ENCODE data around the gene GNB1L. TPM values are rescaled to one million over a fixed set of nuclear protein-coding genes. Genes with fewer than 3 reads are reported as not detected.

The GNB1L gene
- total and polyA plus RNA-seq, 9 of the 15 experiments (the other 6 are each of a cell fraction or from before 2014, with no cell fraction given) = 0.56 to 50.5 (median 10.2) TPM

DNA sequence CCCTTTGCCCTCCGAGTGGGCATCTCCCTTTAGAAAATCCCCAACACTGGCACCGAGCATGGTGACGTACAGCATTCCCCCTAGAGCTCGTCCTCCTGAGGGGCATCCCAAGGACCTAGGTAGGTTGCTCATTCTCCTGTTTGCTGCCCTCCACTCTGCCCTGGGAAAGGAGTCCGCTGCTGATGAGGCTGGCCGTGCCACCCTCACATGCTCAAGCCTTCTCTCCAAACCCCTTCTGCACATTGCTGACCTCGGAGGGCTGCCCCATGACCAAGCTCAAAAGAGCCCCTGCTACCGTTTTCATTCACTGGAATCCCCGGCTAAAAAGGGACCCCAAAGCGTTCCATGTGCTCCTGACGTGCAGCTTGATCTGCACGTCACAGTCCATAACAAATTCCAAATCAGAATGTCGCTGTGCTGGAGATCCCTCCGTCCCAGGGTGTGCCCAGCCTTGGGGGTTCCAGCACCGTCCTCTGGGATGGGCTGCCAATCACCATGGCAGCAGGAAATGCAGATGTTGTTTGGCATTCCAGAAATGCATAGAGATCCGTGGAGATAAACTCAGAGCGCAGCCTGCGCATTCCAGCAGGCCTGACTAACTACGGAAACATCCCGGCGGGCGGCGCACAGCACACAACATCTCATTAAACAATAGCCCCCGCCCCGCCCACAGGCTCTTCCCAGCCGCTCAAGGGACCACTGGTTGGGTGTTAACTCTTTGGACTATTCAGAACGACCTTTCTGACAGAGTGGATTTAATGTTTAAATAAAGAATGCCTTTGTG lies 26.3 kb upstream of the GNB1L start (continued):
- TF ChIP-seq, protein P1, sequence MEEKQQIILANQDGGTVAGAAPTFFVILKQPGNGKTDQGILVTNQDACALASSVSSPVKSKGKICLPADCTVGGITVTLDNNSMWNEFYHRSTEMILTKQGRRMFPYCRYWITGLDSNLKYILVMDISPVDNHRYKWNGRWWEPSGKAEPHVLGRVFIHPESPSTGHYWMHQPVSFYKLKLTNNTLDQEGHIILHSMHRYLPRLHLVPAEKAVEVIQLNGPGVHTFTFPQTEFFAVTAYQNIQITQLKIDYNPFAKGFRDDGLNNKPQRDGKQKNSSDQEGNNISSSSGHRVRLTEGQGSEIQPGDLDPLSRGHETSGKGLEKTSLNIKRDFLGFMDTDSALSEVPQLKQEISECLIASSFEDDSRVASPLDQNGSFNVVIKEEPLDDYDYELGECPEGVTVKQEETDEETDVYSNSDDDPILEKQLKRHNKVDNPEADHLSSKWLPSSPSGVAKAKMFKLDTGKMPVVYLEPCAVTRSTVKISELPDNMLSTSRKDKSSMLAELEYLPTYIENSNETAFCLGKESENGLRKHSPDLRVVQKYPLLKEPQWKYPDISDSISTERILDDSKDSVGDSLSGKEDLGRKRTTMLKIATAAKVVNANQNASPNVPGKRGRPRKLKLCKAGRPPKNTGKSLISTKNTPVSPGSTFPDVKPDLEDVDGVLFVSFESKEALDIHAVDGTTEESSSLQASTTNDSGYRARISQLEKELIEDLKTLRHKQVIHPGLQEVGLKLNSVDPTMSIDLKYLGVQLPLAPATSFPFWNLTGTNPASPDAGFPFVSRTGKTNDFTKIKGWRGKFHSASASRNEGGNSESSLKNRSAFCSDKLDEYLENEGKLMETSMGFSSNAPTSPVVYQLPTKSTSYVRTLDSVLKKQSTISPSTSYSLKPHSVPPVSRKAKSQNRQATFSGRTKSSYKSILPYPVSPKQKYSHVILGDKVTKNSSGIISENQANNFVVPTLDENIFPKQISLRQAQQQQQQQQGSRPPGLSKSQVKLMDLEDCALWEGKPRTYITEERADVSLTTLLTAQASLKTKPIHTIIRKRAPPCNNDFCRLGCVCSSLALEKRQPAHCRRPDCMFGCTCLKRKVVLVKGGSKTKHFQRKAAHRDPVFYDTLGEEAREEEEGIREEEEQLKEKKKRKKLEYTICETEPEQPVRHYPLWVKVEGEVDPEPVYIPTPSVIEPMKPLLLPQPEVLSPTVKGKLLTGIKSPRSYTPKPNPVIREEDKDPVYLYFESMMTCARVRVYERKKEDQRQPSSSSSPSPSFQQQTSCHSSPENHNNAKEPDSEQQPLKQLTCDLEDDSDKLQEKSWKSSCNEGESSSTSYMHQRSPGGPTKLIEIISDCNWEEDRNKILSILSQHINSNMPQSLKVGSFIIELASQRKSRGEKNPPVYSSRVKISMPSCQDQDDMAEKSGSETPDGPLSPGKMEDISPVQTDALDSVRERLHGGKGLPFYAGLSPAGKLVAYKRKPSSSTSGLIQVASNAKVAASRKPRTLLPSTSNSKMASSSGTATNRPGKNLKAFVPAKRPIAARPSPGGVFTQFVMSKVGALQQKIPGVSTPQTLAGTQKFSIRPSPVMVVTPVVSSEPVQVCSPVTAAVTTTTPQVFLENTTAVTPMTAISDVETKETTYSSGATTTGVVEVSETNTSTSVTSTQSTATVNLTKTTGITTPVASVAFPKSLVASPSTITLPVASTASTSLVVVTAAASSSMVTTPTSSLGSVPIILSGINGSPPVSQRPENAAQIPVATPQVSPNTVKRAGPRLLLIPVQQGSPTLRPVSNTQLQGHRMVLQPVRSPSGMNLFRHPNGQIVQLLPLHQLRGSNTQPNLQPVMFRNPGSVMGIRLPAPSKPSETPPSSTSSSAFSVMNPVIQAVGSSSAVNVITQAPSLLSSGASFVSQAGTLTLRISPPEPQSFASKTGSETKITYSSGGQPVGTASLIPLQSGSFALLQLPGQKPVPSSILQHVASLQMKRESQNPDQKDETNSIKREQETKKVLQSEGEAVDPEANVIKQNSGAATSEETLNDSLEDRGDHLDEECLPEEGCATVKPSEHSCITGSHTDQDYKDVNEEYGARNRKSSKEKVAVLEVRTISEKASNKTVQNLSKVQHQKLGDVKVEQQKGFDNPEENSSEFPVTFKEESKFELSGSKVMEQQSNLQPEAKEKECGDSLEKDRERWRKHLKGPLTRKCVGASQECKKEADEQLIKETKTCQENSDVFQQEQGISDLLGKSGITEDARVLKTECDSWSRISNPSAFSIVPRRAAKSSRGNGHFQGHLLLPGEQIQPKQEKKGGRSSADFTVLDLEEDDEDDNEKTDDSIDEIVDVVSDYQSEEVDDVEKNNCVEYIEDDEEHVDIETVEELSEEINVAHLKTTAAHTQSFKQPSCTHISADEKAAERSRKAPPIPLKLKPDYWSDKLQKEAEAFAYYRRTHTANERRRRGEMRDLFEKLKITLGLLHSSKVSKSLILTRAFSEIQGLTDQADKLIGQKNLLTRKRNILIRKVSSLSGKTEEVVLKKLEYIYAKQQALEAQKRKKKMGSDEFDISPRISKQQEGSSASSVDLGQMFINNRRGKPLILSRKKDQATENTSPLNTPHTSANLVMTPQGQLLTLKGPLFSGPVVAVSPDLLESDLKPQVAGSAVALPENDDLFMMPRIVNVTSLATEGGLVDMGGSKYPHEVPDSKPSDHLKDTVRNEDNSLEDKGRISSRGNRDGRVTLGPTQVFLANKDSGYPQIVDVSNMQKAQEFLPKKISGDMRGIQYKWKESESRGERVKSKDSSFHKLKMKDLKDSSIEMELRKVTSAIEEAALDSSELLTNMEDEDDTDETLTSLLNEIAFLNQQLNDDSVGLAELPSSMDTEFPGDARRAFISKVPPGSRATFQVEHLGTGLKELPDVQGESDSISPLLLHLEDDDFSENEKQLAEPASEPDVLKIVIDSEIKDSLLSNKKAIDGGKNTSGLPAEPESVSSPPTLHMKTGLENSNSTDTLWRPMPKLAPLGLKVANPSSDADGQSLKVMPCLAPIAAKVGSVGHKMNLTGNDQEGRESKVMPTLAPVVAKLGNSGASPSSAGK (IDR thresholded peaks at IDR 0.05) = no peak
- TF ChIP-seq MAFK (IDR thresholded peaks at IDR 0.05; ENCODE audit: low read length) (no peak), CBX5 (IDR thresholded peaks at IDR 0.05; ENCODE audit: borderline replicate concordance, low read depth) (no peak), GATAD2A (IDR thresholded peaks at IDR 0.05) (no peak), STAG1 (CRISPR knock-in tag; IDR thresholded peaks at IDR 0.05; ENCODE audit: borderline replicate concordance) (no peak), HIVEP1 (CRISPR knock-in tag; IDR thresholded peaks at IDR 0.05) (no peak), FOSL1 (tag; conservative IDR thresholded peaks at IDR 0.05) (peak; percentile 60), GTF2F1 (IDR thresholded peaks at IDR 0.05; ENCODE audit: low read depth, low read length) (no peak)
- TF ChIP-seq, protein P2, sequence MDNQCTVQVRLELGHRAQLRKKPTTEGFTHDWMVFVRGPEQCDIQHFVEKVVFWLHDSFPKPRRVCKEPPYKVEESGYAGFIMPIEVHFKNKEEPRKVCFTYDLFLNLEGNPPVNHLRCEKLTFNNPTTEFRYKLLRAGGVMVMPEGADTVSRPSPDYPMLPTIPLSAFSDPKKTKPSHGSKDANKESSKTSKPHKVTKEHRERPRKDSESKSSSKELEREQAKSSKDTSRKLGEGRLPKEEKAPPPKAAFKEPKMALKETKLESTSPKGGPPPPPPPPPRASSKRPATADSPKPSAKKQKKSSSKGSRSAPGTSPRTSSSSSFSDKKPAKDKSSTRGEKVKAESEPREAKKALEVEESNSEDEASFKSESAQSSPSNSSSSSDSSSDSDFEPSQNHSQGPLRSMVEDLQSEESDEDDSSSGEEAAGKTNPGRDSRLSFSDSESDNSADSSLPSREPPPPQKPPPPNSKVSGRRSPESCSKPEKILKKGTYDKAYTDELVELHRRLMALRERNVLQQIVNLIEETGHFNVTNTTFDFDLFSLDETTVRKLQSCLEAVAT (IDR thresholded peaks at IDR 0.05) = no peak
- TF ChIP-seq, protein P3, sequence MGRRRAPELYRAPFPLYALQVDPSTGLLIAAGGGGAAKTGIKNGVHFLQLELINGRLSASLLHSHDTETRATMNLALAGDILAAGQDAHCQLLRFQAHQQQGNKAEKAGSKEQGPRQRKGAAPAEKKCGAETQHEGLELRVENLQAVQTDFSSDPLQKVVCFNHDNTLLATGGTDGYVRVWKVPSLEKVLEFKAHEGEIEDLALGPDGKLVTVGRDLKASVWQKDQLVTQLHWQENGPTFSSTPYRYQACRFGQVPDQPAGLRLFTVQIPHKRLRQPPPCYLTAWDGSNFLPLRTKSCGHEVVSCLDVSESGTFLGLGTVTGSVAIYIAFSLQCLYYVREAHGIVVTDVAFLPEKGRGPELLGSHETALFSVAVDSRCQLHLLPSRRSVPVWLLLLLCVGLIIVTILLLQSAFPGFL (CRISPR knock-in tag; IDR thresholded peaks at IDR 0.05) = no peak
- TF ChIP-seq, protein P4, sequence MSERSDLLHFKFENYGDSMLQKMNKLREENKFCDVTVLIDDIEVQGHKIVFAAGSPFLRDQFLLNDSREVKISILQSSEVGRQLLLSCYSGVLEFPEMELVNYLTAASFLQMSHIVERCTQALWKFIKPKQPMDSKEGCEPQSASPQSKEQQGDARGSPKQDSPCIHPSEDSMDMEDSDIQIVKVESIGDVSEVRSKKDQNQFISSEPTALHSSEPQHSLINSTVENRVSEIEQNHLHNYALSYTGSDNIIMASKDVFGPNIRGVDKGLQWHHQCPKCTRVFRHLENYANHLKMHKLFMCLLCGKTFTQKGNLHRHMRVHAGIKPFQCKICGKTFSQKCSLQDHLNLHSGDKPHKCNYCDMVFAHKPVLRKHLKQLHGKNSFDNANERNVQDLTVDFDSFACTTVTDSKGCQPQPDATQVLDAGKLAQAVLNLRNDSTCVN (CRISPR knock-in tag; IDR thresholded peaks at IDR 0.05) = 0 out of 2 replicates have a peak, but pooled peaks have one; percentile 62
